ENCODE measurements around the gene CYP27A1. TPM values are rescaled to one million over a fixed set of nuclear protein-coding genes. Genes with fewer than 3 reads are reported as not detected.

CYP27A1 gene
- total and polyA plus RNA-seq, 2 of the 4 experiments (the other 2 are of a cell fraction), result 5.2 to 5.3 TPM

DNA sequence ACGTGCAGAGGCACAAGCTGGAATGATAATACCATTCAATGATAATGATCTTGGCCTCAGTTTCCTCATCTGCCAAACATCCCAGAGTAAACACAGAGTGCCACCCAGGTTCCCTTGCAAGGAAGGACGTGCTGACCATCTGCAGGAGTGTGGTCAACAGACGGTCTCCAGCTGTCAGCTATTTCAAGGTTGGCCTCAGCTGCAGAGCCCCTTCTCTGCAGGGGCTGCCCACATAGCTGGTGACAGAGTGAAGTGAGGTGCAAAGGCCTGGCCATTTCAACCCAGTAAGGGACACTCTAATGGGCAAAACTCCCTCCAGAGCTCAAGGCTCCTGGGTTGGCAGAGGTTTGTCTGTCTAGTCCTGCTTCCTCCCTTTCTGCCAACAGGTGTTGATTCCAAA lies 69.3 kb downstream of the CYP27A1 start:
- H4K5ac ChIP-seq (ENCODE audit: low read depth, low read length), result no peak overlapping the region
- no peak overlapping the region for H3K18ac ChIP-seq (ENCODE audit: low read depth, low read length)
- H3K23ac ChIP-seq (ENCODE audit: low read depth, low read length), result no peak overlapping the region
- in situ Hi-C loops (cut with MboI; ENCODE audit: low sequenced_read_pairs), result no loop called here
- peaks cover 3% of the 10 kb centered on the region; the same call in 1 of the 2 replicates for H3K9me3 ChIP-seq (ENCODE audit: control insufficient read depth, insufficient read depth, low read length)
- H3K27me3 ChIP-seq (ENCODE audit: control insufficient read depth, insufficient read depth, low read length), result peaks cover 41% of the 10 kb centered on the region
- intact Hi-C loops (cut with micrococcal nuclease), result no loop called here
- H2BK5ac ChIP-seq (ENCODE audit: low read depth, low read length, poor library complexity, severe bottlenecking), result no peak overlapping the region
- ChIA-PET POLR2A (ENCODE audit: unreplicated experiment) (no interaction called here), CTCF (interaction anchor here (0.7 to 1.2 kb wide), 2 partner anchors 140 to 152 kb away, joined by 3 to 4 read pairs; no protein-coding TSS in a partner anchor)
- H2AK5ac ChIP-seq (ENCODE audit: low read depth, low read length), result no peak overlapping the region
- no peak for ATAC-seq (ENCODE audit: low read depth)
- 60% methylated on average over 1 of the region's 3 CpGs; no CpG with 5 or more reads in 1 of the 2 experiments for WGBS, 2 experiments (ENCODE audit: extremely low coverage in 2 of 2, insufficient read length in 1 of 2)
- H2AFZ ChIP-seq (replicated peaks; ENCODE audit: low read length, poor library complexity), result no peak overlapping the region
- H2BK15ac ChIP-seq (ENCODE audit: low read depth, low read length), result no peak overlapping the region
- H3K14ac ChIP-seq (replicated peaks; ENCODE audit: low read depth, low read length), result no peak overlapping the region
- no peaks in the 10 kb centered on the region for H3K79me1 ChIP-seq (ENCODE audit: low read depth in 1 of 2, low read length in 2 of 2)
- no peak for DNase-seq
- H4K91ac ChIP-seq (ENCODE audit: insufficient read depth, low read depth, low read length), result no peak overlapping the region
- no peak overlapping the region for H2BK120ac ChIP-seq (ENCODE audit: low read depth, low read length)
- no peaks in the 10 kb centered on the region for H3K4me1 ChIP-seq (ENCODE audit: control insufficient read depth, insufficient read depth, low read length)
- no peak overlapping the region for H3K4me2 ChIP-seq (ENCODE audit: low read depth, low read length)
- H3K9ac ChIP-seq (ENCODE audit: low read depth, low read length), result no peak overlapping the region
- H2BK20ac ChIP-seq (ENCODE audit: low read depth, low read length), result no peak overlapping the region
- H3K4ac ChIP-seq (ENCODE audit: low read depth, low read length), result no peak overlapping the region
- H4K20me1 ChIP-seq (ENCODE audit: insufficient read depth, low read length), result no peaks in the 10 kb centered on the region
- no peak overlapping the region for H4K8ac ChIP-seq (ENCODE audit: low read depth in 2 of 2, low read length in 2 of 2)
- no peaks in the 10 kb centered on the region for H3K36me3 ChIP-seq (ENCODE audit: control insufficient read depth, insufficient read depth, low read length)
- H3K27ac ChIP-seq (ENCODE audit: insufficient read depth, low read length), result no peak overlapping the region
- no TSS peak for BruUV-seq (replicated peaks)
- dilution Hi-C loops (cut with HindIII; ENCODE audit: low sequenced_read_pairs, unreplicated experiment), result no loop called here
- TF ChIP-seq CHD1 (IDR thresholded peaks at IDR 0.05; ENCODE audit: low read depth, low read length) (no peak), POLR2A (IDR thresholded peaks at IDR 0.05; ENCODE audit: low read depth, low read length) (no peak), NFE2L2 (IDR thresholded peaks at IDR 0.05; ENCODE audit: low read depth, low read length) (no peak), RCOR1 (IDR thresholded peaks at IDR 0.05; ENCODE audit: insufficient replicate concordance, low read length) (no peak), MAFK (IDR thresholded peaks at IDR 0.05; ENCODE audit: low read depth, low read length) (no peak), BHLHE40 (IDR thresholded peaks at IDR 0.05; ENCODE audit: low read depth, low read length) (no peak), RAD21 (IDR thresholded peaks at IDR 0.05; ENCODE audit: low read length) (no peak), SMC3 (IDR thresholded peaks at IDR 0.05; ENCODE audit: low read depth, low read length) (no peak)
- TF ChIP-seq, protein P1, sequence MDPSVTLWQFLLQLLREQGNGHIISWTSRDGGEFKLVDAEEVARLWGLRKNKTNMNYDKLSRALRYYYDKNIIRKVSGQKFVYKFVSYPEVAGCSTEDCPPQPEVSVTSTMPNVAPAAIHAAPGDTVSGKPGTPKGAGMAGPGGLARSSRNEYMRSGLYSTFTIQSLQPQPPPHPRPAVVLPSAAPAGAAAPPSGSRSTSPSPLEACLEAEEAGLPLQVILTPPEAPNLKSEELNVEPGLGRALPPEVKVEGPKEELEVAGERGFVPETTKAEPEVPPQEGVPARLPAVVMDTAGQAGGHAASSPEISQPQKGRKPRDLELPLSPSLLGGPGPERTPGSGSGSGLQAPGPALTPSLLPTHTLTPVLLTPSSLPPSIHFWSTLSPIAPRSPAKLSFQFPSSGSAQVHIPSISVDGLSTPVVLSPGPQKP (IDR thresholded peaks at IDR 0.05; ENCODE audit: borderline replicate concordance, low read depth, low read length), result no peak
- no peaks in the 10 kb centered on the region for H3K9me1 ChIP-seq (ENCODE audit: insufficient read depth, low read length)
- no peak overlapping the region for H2AK9ac ChIP-seq (replicated peaks; ENCODE audit: low read depth, low read length, poor library complexity)
- H3K4me3 ChIP-seq (ENCODE audit: insufficient read depth, low read depth, low read length), result no peak overlapping the region
- H3K56ac ChIP-seq (ENCODE audit: extremely low read depth, insufficient read depth, low read length), result no peak overlapping the region

All from IMR-90 (cell line).